MM.1S (cell line): ENCODE measurements around the gene PREX1.

Experiments used
- DNase-seq: peaks from one replicate; pipeline ENCODE4 v3.0.0-alpha.2; 2015
- H2AFZ ChIP-seq: fragments of 300-600 bp; sonication (generic); 2 replicates; pipeline ENCODE4 v1.6.0; 2016; ENCODE audit warnings: antibody characterized with exemption, low read length
- H3F3A ChIP-seq: fragments of 300-600 bp; sonication (generic); 2 replicates; pipeline ENCODE4 v1.6.1; 2016; ENCODE audit warnings: mild to moderate bottlenecking, antibody characterized with exemption, low read length, moderate library complexity, mixed read lengths; ENCODE audit not compliant: insufficient read depth
- H3K27ac ChIP-seq: fragments of 300-600 bp; sonication (generic); 2 replicates; pipeline ENCODE4 v1.5.1; 2016; ENCODE audit warnings: mild to moderate bottlenecking, low read length
- H3K27me3 ChIP-seq: fragments of 300-600 bp; sonication (generic); replicated peaks from 2 replicates; pipeline ENCODE4 v1.6.0; 2016; ENCODE audit warnings: low read length; ENCODE audit not compliant: insufficient read depth
- H3K36me3 ChIP-seq: fragments of 300-600 bp; sonication (generic); replicated peaks from 2 replicates; pipeline ENCODE4 v1.6.1; 2016; ENCODE audit warnings: mild to moderate bottlenecking, low read length, mixed read lengths; ENCODE audit not compliant: insufficient read depth
- H3K4me1 ChIP-seq: fragments of 300-600 bp; sonication (generic); 2 replicates; pipeline ENCODE4 v1.6.1; 2016; ENCODE audit warnings: low read length, mixed read lengths
- H3K4me2 ChIP-seq: fragments of 300-600 bp; sonication (generic); 2 replicates; pipeline ENCODE4 v1.6.0; 2016; ENCODE audit warnings: low read depth, low read length
- H3K4me3 ChIP-seq: fragments of 300-600 bp; sonication (generic); 2 replicates; pipeline ENCODE4 v1.5.1; 2016; ENCODE audit warnings: low read length, mixed read lengths
- H3K79me2 ChIP-seq: fragments of 300-600 bp; sonication (generic); 2 replicates; pipeline ENCODE4 v1.6.1; 2016; ENCODE audit warnings: mixed run types, low read length, mixed read lengths
- H3K9ac ChIP-seq: fragments of 300-600 bp; sonication (generic); 2 replicates; pipeline ENCODE4 v1.6.1; 2016; ENCODE audit warnings: low read length, mixed read lengths
- H3K9me2 ChIP-seq: fragments of 300-600 bp; sonication (generic); replicated peaks from 2 replicates; pipeline ENCODE4 v1.6.1; 2016; ENCODE audit warnings: mild to moderate bottlenecking, low read length, mixed read lengths; ENCODE audit not compliant: insufficient read depth
- H3K9me3 ChIP-seq: fragments of 300-600 bp; sonication (generic); replicated peaks from 2 replicates; pipeline ENCODE4 v1.6.1; 2016; ENCODE audit warnings: mild to moderate bottlenecking, low read length, mixed read lengths; ENCODE audit not compliant: insufficient read depth
- H4K20me1 ChIP-seq: fragments of 300-600 bp; sonication (generic); 2 replicates; pipeline ENCODE4 v1.6.1; 2016; ENCODE audit warnings: mild to moderate bottlenecking, low read length, moderate library complexity, mixed read lengths; ENCODE audit not compliant: insufficient read depth
- EZH2 ChIP-seq: fragments of 300-600 bp; sonication (generic); optimal IDR thresholded peaks from 2 replicates; pipeline ENCODE3; 2017; ENCODE audit warnings: low read depth, mild to moderate bottlenecking, antibody characterized with exemption, low read length, mixed read lengths
- EZH2phosphoT487 ChIP-seq: fragments of 300-600 bp; sonication (generic); IDR thresholded peaks from 2 replicates; pipeline ENCODE4 v1.6.1; 2018; ENCODE audit warnings: antibody characterized with exemption, low read length
- TF ChIP-seq, protein P1 (sequence below): fragments of 300-600 bp; sonication (generic); IDR thresholded peaks from 2 replicates; pipeline ENCODE4 v1.5.1; 2016; ENCODE audit warnings: antibody characterized with exemption, low read length, mixed read lengths

Gene PREX1

DNA sequence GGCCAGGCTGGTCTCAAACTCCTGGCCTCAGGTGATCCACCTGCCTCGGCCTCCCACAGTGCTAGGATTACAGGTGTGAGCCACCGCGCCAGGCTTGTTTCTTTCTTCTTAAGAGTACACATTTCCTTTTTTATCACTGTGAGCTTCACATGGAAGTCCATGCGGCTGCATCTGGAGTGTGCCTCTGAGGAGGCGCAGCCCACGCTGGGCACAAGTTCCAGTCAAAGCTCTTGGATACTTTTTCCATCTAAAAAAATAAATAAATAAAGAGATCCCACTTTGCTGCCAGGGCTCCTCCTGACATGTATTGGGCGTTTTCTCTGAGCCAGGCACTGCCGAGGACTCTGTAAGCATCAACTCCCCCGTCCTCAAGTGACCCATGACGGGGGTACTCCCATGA is 123.0 kb downstream of the PREX1 start:
- Histone ChIP-seq H2AFZ (no peak overlapping the region), H3K79me2 (no peaks in the 10 kb centered on the region), H3K27me3 (no peaks in the 10 kb centered on the region), H3K4me1 (no peaks in the 10 kb centered on the region), H3F3A (no peaks in the 10 kb centered on the region), H3K9me2 (no peaks in the 10 kb centered on the region), H3K9ac (no peak overlapping the region), H3K4me2 (no peak overlapping the region), H3K36me3 (no peaks in the 10 kb centered on the region), H3K9me3 (no peaks in the 10 kb centered on the region), H3K4me3 (no peak overlapping the region), H4K20me1 (no peaks in the 10 kb centered on the region), H3K27ac (no peak overlapping the region)
- TF ChIP-seq EZH2, result no peak
- no peak for TF ChIP-seq EZH2phosphoT487
- TF ChIP-seq, protein P1, sequence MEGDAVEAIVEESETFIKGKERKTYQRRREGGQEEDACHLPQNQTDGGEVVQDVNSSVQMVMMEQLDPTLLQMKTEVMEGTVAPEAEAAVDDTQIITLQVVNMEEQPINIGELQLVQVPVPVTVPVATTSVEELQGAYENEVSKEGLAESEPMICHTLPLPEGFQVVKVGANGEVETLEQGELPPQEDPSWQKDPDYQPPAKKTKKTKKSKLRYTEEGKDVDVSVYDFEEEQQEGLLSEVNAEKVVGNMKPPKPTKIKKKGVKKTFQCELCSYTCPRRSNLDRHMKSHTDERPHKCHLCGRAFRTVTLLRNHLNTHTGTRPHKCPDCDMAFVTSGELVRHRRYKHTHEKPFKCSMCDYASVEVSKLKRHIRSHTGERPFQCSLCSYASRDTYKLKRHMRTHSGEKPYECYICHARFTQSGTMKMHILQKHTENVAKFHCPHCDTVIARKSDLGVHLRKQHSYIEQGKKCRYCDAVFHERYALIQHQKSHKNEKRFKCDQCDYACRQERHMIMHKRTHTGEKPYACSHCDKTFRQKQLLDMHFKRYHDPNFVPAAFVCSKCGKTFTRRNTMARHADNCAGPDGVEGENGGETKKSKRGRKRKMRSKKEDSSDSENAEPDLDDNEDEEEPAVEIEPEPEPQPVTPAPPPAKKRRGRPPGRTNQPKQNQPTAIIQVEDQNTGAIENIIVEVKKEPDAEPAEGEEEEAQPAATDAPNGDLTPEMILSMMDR, result no peak
- DNase-seq, result no peak

GRCh38 chr20:48703511-48704219 is 124.1 kb downstream of the PREX1 start:
- H3K4me3 ChIP-seq, result no peak overlapping the region
- no peaks in the 10 kb centered on the region for H3K9me2 ChIP-seq
- no peak overlapping the region for H3K4me2 ChIP-seq
- no peaks in the 10 kb centered on the region for H3K27me3 ChIP-seq
- no peak for DNase-seq
- no peaks in the 10 kb centered on the region for H3K36me3 ChIP-seq
- H3K79me2 ChIP-seq, result no peaks in the 10 kb centered on the region
- no peaks in the 10 kb centered on the region for H3F3A ChIP-seq
- no peaks in the 10 kb centered on the region for H3K9me3 ChIP-seq
- no peak overlapping the region for H2AFZ ChIP-seq
- TF ChIP-seq EZH2phosphoT487, result no peak
- TF ChIP-seq, protein P1, result no peak
- TF ChIP-seq EZH2, result no peak
- no peak overlapping the region for H3K9ac ChIP-seq
- H4K20me1 ChIP-seq, result no peaks in the 10 kb centered on the region
- no peak overlapping the region for H3K27ac ChIP-seq
- H3K4me1 ChIP-seq, result no peaks in the 10 kb centered on the region

- Histone ChIP-seq H3K79me2 (no peaks in the 10 kb centered on the region), H3F3A (no peaks in the 10 kb centered on the region), H3K36me3 (no peaks in the 10 kb centered on the region), H4K20me1 (no peaks in the 10 kb centered on the region), H2AFZ (no peak overlapping the region), H3K9me3 (no peaks in the 10 kb centered on the region), H3K9me2 (no peaks in the 10 kb centered on the region), H3K9ac (no peak overlapping the region), H3K4me3 (no peak overlapping the region), H3K27ac (no peak overlapping the region), H3K4me1 (no peaks in the 10 kb centered on the region), H3K4me2 (no peak overlapping the region), H3K27me3 (no peaks in the 10 kb centered on the region)
- no peak for DNase-seq
- TF ChIP-seq, protein P1, result no peak
- TF ChIP-seq EZH2, result no peak
- no peak for TF ChIP-seq EZH2phosphoT487
These were observed 124.7 kb downstream of the PREX1 start for GRCh38 chr20:48703107-48703506.
